Peyer's patch (tissue), 4 donors: Measurements from ENCODE around the gene MAD1L1.

Experiments
- POLR2A ChIP-seq, 2 donors: fragments of 450-650 bp; IDR thresholded peaks; one replicate each; pipeline ENCODE4 v1.5.1; 2017; ENCODE audit warnings: antibody characterized with exemption in 2 of 2, mild to moderate bottlenecking in 2 of 2, moderate library complexity in 2 of 2
- TF ChIP-seq, protein P1 (sequence below), 6 experiments: fragments of 450-650 bp in 4 of 6; fragments of 200-600 bp in 2 of 6; sonication (generic) in 1 of 6; IDR thresholded peaks; one replicate each; pipeline ENCODE4 v1.5.1; 2017 to 2019; ENCODE audit warnings: antibody characterized with exemption in 6 of 6, mild to moderate bottlenecking in 3 of 6, moderate library complexity in 1 of 6

DNA sequence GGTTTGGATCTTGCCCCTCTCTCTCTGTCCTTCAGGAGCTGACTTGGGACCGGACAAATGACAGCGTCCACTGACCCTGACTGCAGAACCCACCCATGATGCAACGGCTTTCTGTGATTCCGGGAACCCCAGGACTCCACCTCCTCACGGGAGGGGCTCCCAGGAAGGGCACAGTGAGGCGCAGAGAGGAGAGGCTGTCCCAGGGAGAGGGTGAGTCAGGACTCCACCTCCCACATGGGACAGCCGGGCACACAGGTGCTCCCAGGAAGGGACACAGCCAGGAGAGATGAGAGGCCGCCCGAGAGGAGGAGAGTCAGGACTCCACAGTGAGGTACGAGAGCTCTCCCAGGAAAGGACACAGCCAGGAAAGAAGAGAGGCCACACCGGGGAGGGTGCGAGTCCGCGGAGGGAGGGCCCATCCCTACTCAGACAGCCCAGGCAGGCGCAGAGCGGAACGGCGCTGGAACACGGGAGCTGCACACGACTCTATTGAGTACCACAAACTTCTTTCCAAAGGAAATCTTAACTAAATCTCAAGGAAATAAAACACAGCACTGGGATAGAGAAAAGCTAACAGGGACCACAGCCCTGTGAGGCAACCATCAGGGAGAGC is 162.5 kb downstream of the MAD1L1 start:
- TF ChIP-seq, protein P1, sequence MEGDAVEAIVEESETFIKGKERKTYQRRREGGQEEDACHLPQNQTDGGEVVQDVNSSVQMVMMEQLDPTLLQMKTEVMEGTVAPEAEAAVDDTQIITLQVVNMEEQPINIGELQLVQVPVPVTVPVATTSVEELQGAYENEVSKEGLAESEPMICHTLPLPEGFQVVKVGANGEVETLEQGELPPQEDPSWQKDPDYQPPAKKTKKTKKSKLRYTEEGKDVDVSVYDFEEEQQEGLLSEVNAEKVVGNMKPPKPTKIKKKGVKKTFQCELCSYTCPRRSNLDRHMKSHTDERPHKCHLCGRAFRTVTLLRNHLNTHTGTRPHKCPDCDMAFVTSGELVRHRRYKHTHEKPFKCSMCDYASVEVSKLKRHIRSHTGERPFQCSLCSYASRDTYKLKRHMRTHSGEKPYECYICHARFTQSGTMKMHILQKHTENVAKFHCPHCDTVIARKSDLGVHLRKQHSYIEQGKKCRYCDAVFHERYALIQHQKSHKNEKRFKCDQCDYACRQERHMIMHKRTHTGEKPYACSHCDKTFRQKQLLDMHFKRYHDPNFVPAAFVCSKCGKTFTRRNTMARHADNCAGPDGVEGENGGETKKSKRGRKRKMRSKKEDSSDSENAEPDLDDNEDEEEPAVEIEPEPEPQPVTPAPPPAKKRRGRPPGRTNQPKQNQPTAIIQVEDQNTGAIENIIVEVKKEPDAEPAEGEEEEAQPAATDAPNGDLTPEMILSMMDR (IDR thresholded peaks at IDR 0.05): no peak
- no peak for TF ChIP-seq POLR2A (IDR thresholded peaks at IDR 0.05)
